GM19240 (cell line): Measurements from ENCODE around the gene MRPL52.
A peak's percentile ranks its signal among the peaks of the same experiment; 100 is the strongest.
"Not testable (repeated sequence)": the region's sequence is repeated elsewhere in the genome, so short reads cannot be mapped to it uniquely, and the experiment has no call there.

Experiments
- DNase-seq: peaks from one replicate; pipeline ENCODE4 v3.0.0; 2011; ENCODE audit warnings: low spot score; ENCODE audit not compliant: insufficient read length

MRPL52 gene

GRCh38 chr14:22852940-22853767, 23.5 kb downstream of the MRPL52 start:
- DNase-seq, result peak; percentile 77

- not testable (repeated sequence) for DNase-seq
Observed at GRCh38 chr14:22854296-22854695, 24.6 kb downstream of the MRPL52 start.

- no peak for DNase-seq
Observed at GRCh38 chr14:22854963-22855724, 25.5 kb downstream of the MRPL52 start.

DNA sequence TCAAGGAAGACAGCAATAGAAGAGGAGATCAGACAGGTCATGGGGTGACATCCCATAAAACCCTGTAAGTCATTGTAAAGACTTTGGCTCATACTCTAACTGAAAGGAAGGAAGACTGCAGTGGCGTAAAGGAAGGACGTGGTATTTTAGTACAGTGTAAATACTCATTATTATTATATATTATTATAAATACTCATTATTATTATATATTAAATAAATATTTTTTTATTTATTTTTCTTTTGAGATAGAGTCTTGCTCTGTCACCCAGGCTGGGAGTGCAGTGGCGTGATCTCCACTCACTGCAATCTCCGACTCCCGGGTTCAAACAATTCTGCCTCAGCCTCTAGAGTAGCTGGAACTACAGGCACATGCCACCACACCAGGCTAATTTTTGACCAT, 26.7 kb downstream of the MRPL52 start:
- DNase-seq, result no peak

DNA sequence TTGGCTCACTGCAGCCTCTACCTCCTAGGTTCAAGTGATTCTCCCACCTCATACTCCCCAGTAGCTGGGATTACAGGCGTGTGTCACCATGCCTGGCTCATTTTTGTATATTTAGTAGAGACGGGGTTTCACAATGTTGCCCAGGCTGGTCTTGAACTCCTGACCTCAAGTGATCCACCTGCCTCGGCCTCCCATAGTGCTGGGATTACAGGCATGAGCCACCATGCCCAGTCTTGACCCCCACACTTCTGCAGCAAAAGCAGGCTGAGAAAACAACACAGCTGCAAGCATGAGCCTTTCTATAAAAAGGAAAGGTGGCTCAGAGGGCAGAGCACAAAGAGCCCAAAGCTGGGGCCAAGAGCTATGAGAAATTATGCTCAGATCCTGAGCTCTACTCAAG, 30.7 kb downstream of the MRPL52 start:
- DNase-seq, result not testable (repeated sequence)

DNA sequence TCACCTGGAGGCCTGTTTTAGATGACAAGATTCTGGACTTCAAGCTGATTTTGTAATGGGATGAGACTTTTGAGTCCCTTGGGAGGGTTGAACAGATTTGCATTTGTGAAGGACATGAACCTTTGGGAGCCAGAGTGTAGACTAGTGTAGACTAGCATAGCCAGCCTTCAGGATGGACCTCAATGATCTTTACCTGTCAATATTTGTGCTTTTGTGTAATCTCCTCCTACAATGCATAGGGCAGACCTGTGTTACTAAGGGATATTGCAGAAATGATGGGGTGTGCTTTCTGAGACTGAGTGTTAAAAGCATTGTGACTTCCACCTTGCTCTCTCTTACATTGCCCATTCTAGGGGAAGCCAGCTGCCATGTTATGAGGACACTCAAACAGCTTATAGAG, 32.0 kb downstream of the MRPL52 start:
- DNase-seq, result no peak

- no peak for DNase-seq
Observed at GRCh38 chr14:22864979-22865378, 35.3 kb downstream of the MRPL52 start.

- DNase-seq, result no peak
Observed at GRCh38 chr14:22865424-22866405, 36.0 kb downstream of the MRPL52 start.

GRCh38 chr14:22866874-22867273, 37.2 kb downstream of the MRPL52 start:
- no peak for DNase-seq

GRCh38 chr14:22870811-22871223, 41.1 kb downstream of the MRPL52 start:
- no peak for DNase-seq

DNA sequence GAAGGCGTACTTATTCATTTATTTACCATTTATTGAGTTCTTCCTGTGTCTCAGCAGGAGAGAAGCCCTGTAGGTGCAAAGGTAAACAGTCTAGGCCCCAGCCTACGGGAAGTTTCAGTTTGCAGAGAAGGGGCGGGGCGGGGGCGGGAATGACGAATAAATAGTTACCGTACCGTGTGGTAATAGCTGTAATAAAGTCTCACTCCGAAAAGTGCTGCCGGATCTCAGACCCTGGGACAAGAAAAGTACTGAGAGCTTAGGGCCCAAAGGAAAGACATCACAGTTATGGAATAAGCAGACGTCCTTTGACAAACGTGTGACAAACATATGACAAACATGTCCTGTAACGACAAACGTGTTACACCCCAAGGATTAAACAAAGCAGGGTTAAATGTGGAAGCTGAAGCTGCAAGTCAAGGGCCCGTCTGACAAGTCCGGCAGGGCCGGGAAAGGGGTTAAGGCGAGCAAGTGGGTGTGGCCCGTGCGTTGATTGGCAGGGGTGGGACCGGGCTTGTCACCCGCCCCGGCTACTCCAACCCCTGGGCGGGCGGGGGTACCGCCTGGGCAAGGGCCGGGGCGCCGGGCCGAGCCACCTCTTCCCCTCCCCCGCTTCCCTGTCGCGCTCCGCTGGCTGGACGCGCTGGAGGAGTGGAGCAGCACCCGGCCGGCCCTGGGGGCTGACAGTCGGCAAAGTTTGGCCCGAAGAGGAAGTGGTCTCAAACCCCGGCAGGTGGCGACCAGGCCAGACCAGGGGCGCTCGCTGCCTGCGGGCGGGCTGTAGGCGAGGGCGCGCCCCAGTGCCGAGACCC, 41.7 kb downstream of the MRPL52 start, which contains the start of gene LRP10:
Gene LRP10, plus strand, starts transcription at position 517 of the 809 bp plus-strand sequence. CDS start 564 bp downstream, outside the sequence.
- peak; percentile 71 for DNase-seq

GRCh38 chr14:22872033-22872832, 42.5 kb downstream of the MRPL52 start:
- DNase-seq, result peak; percentile 78

DNA sequence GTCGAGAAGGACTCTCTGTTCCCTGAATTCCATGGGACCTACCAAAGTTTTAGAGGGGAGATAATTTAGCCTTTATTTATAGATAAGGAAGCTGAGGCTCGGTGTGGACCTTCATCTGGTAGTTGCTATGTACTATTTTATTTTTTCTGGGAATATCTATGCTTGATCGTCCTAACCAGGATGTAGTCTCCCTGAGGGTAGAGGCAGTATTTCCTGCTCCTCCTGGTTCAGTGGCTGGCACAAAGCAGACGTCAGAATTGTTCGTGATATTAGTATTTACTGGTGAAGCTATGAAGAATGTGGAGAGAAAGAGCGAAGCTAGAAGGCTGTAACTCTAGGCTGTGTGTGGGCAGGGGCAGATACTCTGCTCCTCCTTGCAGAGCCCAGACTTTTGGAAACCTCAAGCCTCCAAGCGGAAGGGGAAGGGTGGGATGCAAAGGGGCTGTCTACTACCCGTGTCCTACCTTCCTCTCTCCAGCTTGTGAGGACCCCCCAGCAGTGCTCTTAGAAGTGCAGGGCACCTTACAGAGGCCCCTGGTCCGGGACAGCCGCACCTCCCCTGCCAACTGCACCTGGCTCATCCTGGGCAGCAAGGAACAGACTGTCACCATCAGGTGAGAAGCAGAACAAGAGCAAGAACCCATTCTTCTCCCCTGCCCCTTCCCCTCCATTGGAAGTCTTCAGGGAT, 43.3 kb downstream of the MRPL52 start:
- DNase-seq, result no peak

- DNase-seq, result no peak
Observed at GRCh38 chr14:22875003-22875747, 45.5 kb downstream of the MRPL52 start.

- DNase-seq, result no peak
Observed at GRCh38 chr14:22875748-22876319, 46.1 kb downstream of the MRPL52 start.

- no peak for DNase-seq
Observed at GRCh38 chr14:22877000-22877501, 47.4 kb downstream of the MRPL52 start.
